GM23338 (cell line): ENCODE measurements around the gene LACC1. TPM values are rescaled to one million over a fixed set of nuclear protein-coding genes. Genes with fewer than 3 reads are reported as not detected.

Experiments used
- ATAC-seq: fragments of 200-7000 bp; cut with Tn5 transposase; 3 replicates; pipeline ENCODE4 v1.9.1; 2020
- DNase-seq: peaks from one replicate; pipeline ENCODE4 v3.0.0-alpha.2; 2015; ENCODE audit warnings: low spot score
- H2AFZ ChIP-seq: fragments of 200-600 bp; sonication (generic); 2 replicates; pipeline ENCODE4 v1.8.0; 2016; ENCODE audit warnings: antibody characterized with exemption, mild to moderate bottlenecking, moderate library complexity
- H3F3A ChIP-seq: fragments of 200-600 bp; sonication (generic); replicated peaks from 2 replicates; pipeline ENCODE4 v1.8.0; 2017; ENCODE audit warnings: antibody characterized with exemption, mixed run types, low read depth
- H3K27ac ChIP-seq: fragments of 200-600 bp; sonication (generic); 2 replicates; pipeline ENCODE4 v1.6.1; 2016; ENCODE audit warnings: low read depth
- H3K27me3 ChIP-seq: fragments of 200-600 bp; sonication (generic); 2 replicates; pipeline ENCODE4 v1.8.0; 2016; ENCODE audit warnings: mild to moderate bottlenecking, mixed run types, moderate library complexity; ENCODE audit not compliant: insufficient read depth
- H3K36me3 ChIP-seq: fragments of 200-600 bp; sonication (generic); 2 replicates; pipeline ENCODE4 v1.8.0; 2016; ENCODE audit warnings: mild to moderate bottlenecking; ENCODE audit not compliant: insufficient read depth
- H3K4me1 ChIP-seq: fragments of 200-600 bp; sonication (generic); 2 replicates; pipeline ENCODE4 v1.8.0; 2016; ENCODE audit warnings: mild to moderate bottlenecking, moderate library complexity; ENCODE audit not compliant: insufficient read depth
- H3K4me2 ChIP-seq: fragments of 200-600 bp; sonication (generic); 2 replicates; pipeline ENCODE4 v1.7.1; 2017; ENCODE audit warnings: mixed run types
- H3K4me3 ChIP-seq: fragments of 200-600 bp; sonication (generic); 2 replicates; pipeline ENCODE4 v1.6.1; 2016; ENCODE audit warnings: mixed run types
- H3K79me2 ChIP-seq: fragments of 200-600 bp; sonication (generic); replicated peaks from 2 replicates; pipeline ENCODE4 v1.8.0; 2017; ENCODE audit warnings: mild to moderate bottlenecking; ENCODE audit not compliant: insufficient read depth
- H3K9me2 ChIP-seq: fragments of 200-600 bp; sonication (generic); 2 replicates; pipeline ENCODE4 v1.8.0; 2017; ENCODE audit not compliant: insufficient read depth
- H4K20me1 ChIP-seq: fragments of 200-600 bp; sonication (generic); replicated peaks from 2 replicates; pipeline ENCODE4 v1.8.0; 2017; ENCODE audit warnings: mild to moderate bottlenecking; ENCODE audit not compliant: insufficient read depth
- H3K27ac Mint-ChIP-seq: 2 replicates; pipeline ENCODE4 v1.8.0; 2020; ENCODE audit warnings: inconsistent platforms, mild to moderate bottlenecking, moderate library complexity, mixed read lengths
- H3K27me3 Mint-ChIP-seq: 3 replicates; pipeline ENCODE4 v1.8.0; 2022; ENCODE audit warnings: low read depth, mild to moderate bottlenecking, moderate library complexity, mixed read lengths, inconsistent platforms; ENCODE audit not compliant: insufficient read depth, poor library complexity
- H3K36me3 Mint-ChIP-seq: 3 replicates; pipeline ENCODE4 v1.8.0; 2021; ENCODE audit warnings: low read depth, mild to moderate bottlenecking, inconsistent platforms, moderate library complexity, mixed read lengths
- H3K4me1 Mint-ChIP-seq: 3 replicates; pipeline ENCODE4 v1.8.0; 2020; ENCODE audit warnings: mild to moderate bottlenecking, inconsistent platforms, mixed read lengths
- H3K4me3 Mint-ChIP-seq: 3 replicates; pipeline ENCODE4 v1.8.0; 2021; ENCODE audit warnings: moderate library complexity, mild to moderate bottlenecking, inconsistent platforms, mixed read lengths
- H3K9me3 Mint-ChIP-seq: 3 replicates; pipeline ENCODE4 v1.8.0; 2020; ENCODE audit warnings: moderate library complexity, mild to moderate bottlenecking, inconsistent platforms, mixed read lengths
- CREB1 ChIP-seq: fragments of 250-450 bp; sonication (Bioruptor Pico); IDR thresholded peaks from 2 replicates; pipeline ENCODE4 v1.5.0; 2020; ENCODE audit warnings: low read depth, mild to moderate bottlenecking, moderate library complexity
- NANOG ChIP-seq: IDR thresholded peaks from 2 replicates; pipeline ENCODE4 v1.6.1; 2016; ENCODE audit warnings: antibody characterized with exemption, borderline replicate concordance
- POLR2AphosphoS5 ChIP-seq: IDR thresholded peaks from 2 replicates; pipeline ENCODE4 v1.6.1; 2016; ENCODE audit warnings: antibody characterized with exemption, low read depth
- STAT1 ChIP-seq: IDR thresholded peaks from one replicate; pipeline ENCODE4 v1.6.1; 2016; ENCODE audit warnings: antibody characterized with exemption; ENCODE audit not compliant: unreplicated experiment
- ZNF331 ChIP-seq: fragments of 250-450 bp; sonication (Bioruptor Pico); IDR thresholded peaks from 2 replicates; pipeline ENCODE4 v1.5.0; 2020; ENCODE audit warnings: low read depth, mild to moderate bottlenecking, moderate library complexity
- polyA plus RNA-seq: library from polyadenylated mRNA; unstranded; fragments of >200 nt; fragmentation: Nextera tagmentation; extraction: Ambion mirVana; gene quantifications from 2 replicates; pipeline ENCODE4 v1.2.1, GENCODE V29; 2016
- total RNA-seq: library from RNA; depleted of rRNA; stranded (reverse); fragments of >200 nt; shearing (Covaris generic); gene quantifications from 2 replicates; pipeline ENCODE4 v1.2.3, GENCODE V29; 2014
- TF ChIP-seq, protein P1 (sequence below): fragments of 250-450 bp; sonication (Bioruptor Pico); IDR thresholded peaks from 2 replicates; pipeline ENCODE4 v1.5.0; 2020; ENCODE audit warnings: mild to moderate bottlenecking, moderate library complexity
- TF ChIP-seq, protein P2 (sequence below), 2 experiments: fragments of 200-600 bp in 1 of 2; sonication (generic) in 1 of 2; conservative IDR thresholded peaks; 2 replicates each; pipeline versions ENCODE4 v1.5.1 to v1.6.1; 2016 to 2017; ENCODE audit warnings: antibody characterized with exemption in 2 of 2, low read depth in 2 of 2, mild to moderate bottlenecking in 2 of 2, moderate library complexity in 1 of 2

LACC1 gene
- total and polyA plus RNA-seq, 2 experiments from 2014 or later = 4.4 to 4.6 TPM

DNA sequence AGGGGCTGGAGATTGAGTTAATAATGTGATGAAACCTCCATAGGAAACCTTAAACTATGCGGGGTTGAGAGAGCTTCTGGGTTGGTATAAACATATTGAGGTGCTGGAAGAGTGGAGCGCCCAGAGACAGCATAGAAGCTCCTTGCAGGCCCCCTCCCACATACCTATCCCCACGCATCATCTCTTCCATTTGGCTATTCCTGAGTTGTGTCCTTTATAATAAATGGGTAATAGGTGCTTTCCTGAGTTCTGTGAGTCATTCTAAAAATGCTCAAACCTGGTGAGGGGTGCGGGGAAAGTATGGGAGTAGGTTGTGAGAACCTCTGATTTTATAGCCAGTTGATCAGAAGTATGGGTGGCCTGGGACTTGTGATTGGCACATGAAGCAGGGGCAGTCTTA is 14.8 kb upstream of the LACC1 start (continued):
- TF ChIP-seq, protein P1, sequence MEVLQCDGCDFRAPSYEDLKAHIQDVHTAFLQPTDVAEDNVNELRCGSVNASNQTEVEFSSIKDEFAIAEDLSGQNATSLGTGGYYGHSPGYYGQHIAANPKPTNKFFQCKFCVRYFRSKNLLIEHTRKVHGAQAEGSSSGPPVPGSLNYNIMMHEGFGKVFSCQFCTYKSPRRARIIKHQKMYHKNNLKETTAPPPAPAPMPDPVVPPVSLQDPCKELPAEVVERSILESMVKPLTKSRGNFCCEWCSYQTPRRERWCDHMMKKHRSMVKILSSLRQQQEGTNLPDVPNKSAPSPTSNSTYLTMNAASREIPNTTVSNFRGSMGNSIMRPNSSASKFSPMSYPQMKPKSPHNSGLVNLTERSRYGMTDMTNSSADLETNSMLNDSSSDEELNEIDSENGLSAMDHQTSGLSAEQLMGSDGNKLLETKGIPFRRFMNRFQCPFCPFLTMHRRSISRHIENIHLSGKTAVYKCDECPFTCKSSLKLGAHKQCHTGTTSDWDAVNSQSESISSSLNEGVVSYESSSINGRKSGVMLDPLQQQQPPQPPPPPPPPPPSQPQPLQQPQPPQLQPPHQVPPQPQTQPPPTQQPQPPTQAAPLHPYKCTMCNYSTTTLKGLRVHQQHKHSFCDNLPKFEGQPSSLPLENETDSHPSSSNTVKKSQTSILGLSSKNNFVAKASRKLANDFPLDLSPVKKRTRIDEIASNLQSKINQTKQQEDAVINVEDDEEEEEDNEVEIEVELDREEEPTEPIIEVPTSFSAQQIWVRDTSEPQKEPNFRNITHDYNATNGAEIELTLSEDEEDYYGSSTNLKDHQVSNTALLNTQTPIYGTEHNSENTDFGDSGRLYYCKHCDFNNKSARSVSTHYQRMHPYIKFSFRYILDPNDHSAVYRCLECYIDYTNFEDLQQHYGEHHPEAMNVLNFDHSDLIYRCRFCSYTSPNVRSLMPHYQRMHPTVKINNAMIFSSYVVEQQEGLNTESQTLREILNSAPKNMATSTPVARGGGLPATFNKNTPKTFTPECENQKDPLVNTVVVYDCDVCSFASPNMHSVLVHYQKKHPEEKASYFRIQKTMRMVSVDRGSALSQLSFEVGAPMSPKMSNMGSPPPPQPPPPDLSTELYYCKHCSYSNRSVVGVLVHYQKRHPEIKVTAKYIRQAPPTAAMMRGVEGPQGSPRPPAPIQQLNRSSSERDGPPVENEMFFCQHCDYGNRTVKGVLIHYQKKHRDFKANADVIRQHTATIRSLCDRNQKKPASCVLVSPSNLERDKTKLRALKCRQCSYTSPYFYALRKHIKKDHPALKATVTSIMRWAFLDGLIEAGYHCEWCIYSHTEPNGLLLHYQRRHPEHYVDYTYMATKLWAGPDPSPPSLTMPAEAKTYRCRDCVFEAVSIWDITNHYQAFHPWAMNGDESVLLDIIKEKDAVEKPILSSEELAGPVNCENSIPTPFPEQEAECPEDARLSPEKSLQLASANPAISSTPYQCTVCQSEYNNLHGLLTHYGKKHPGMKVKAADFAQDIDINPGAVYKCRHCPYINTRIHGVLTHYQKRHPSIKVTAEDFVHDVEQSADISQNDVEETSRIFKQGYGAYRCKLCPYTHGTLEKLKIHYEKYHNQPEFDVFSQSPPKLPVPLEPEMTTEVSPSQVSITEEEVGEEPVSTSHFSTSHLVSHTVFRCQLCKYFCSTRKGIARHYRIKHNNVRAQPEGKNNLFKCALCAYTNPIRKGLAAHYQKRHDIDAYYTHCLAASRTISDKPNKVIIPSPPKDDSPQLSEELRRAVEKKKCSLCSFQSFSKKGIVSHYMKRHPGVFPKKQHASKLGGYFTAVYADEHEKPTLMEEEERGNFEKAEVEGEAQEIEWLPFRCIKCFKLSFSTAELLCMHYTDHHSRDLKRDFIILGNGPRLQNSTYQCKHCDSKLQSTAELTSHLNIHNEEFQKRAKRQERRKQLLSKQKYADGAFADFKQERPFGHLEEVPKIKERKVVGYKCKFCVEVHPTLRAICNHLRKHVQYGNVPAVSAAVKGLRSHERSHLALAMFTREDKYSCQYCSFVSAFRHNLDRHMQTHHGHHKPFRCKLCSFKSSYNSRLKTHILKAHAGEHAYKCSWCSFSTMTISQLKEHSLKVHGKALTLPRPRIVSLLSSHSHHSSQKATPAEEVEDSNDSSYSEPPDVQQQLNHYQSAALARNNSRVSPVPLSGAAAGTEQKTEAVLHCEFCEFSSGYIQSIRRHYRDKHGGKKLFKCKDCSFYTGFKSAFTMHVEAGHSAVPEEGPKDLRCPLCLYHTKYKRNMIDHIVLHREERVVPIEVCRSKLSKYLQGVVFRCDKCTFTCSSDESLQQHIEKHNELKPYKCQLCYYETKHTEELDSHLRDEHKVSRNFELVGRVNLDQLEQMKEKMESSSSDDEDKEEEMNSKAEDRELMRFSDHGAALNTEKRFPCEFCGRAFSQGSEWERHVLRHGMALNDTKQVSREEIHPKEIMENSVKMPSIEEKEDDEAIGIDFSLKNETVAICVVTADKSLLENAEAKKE (CRISPR knock-in tag) = no peak
- TF ChIP-seq POLR2AphosphoS5 = no peak
- TF ChIP-seq CREB1 = no peak

DNA sequence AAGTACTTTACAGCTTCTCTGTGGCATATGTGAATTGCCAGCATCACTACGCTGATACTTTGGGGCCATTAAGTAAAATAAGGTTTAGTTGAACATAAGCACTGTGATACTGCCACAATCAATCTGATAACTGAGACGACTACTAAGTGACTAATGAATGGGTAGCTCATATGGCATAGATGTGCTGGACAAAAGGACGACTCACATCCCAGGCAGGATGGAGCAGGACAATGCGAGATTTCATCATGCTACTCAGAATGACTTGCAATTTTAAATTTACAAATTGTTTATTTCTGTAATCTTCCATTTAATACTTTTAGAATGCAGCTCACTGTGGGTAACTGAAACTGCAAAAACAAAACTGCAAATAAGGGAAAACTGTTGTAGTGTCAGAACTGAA is 13.8 kb upstream of the LACC1 start:
- Histone ChIP-seq H4K20me1 (no peaks in the 10 kb centered on the region), H2AFZ (no peak overlapping the region), H3K9me2 (peaks cover 3% of the 10 kb centered on the region; the same call in 1 of the 2 replicates), H3K27me3 (no peaks in the 10 kb centered on the region), H3F3A (no peaks in the 10 kb centered on the region), H3K4me2 (no peak overlapping the region), H3K4me3 (no peak overlapping the region), H3K4me1 (no peaks in the 10 kb centered on the region; the same call in 1 of the 2 replicates), H3K27ac (no peak overlapping the region), H3K36me3 (no peaks in the 10 kb centered on the region; the same call in 1 of the 2 replicates), H3K79me2 (no peaks in the 10 kb centered on the region)
- no peak overlapping the region for H3K4me3 Mint-ChIP-seq
- H3K27me3 Mint-ChIP-seq = peaks cover 2% of the 10 kb centered on the region
- H3K27ac Mint-ChIP-seq = peak overlapping the region; percentile 19; the same call in 1 of the 2 replicates
- TF ChIP-seq STAT1 (no peak), ZNF331 (CRISPR knock-in tag) (no peak), POLR2AphosphoS5 (no peak), NANOG (no peak)
- TF ChIP-seq, protein P2, sequence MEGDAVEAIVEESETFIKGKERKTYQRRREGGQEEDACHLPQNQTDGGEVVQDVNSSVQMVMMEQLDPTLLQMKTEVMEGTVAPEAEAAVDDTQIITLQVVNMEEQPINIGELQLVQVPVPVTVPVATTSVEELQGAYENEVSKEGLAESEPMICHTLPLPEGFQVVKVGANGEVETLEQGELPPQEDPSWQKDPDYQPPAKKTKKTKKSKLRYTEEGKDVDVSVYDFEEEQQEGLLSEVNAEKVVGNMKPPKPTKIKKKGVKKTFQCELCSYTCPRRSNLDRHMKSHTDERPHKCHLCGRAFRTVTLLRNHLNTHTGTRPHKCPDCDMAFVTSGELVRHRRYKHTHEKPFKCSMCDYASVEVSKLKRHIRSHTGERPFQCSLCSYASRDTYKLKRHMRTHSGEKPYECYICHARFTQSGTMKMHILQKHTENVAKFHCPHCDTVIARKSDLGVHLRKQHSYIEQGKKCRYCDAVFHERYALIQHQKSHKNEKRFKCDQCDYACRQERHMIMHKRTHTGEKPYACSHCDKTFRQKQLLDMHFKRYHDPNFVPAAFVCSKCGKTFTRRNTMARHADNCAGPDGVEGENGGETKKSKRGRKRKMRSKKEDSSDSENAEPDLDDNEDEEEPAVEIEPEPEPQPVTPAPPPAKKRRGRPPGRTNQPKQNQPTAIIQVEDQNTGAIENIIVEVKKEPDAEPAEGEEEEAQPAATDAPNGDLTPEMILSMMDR (conservative IDR thresholded peaks at IDR 0.05; ENCODE audit: low read depth in 2 of 2) = no peak
- peaks cover 26% of the 10 kb centered on the region; the same call in 2 of the 3 replicates for H3K36me3 Mint-ChIP-seq
- H3K4me1 Mint-ChIP-seq = peaks cover 5% of the 10 kb centered on the region; the same call in 2 of the 3 replicates
- peaks cover 7% of the 10 kb centered on the region; the same call in 1 of the 3 replicates for H3K9me3 Mint-ChIP-seq
- DNase-seq = no peak
- no peak for ATAC-seq
